ENCODE results near the gene IMPG1. TPM values are rescaled to one million over a fixed set of nuclear protein-coding genes. Genes with fewer than 3 reads are reported as not detected.

The IMPG1 gene
- total RNA-seq, 1 experiment from 2014 or later, result not detected

- no peak for TF ChIP-seq E2F5 (CRISPR knock-in tag; IDR thresholded peaks at IDR 0.05)
- TF ChIP-seq ATF6 (CRISPR knock-in tag; IDR thresholded peaks at IDR 0.05), result no peak
- no peak for TF ChIP-seq NR3C1 (CRISPR knock-in tag; conservative IDR thresholded peaks at IDR 0.05; ENCODE audit: low read depth)
- TF ChIP-seq AFF4 (CRISPR knock-in tag; IDR thresholded peaks at IDR 0.05; ENCODE audit: borderline replicate concordance), result no peak
- TF ChIP-seq CREB1 (CRISPR knock-in tag; IDR thresholded peaks at IDR 0.05), result no peak
- no peak for TF ChIP-seq MAX (CRISPR knock-in tag; IDR thresholded peaks at IDR 0.05)
- no peak for TF ChIP-seq ATF1 (CRISPR knock-in tag; IDR thresholded peaks at IDR 0.05)
- TF ChIP-seq RORB (CRISPR knock-in tag; IDR thresholded peaks at IDR 0.05), result no peak
- no peak for TF ChIP-seq NFE2L1 (CRISPR knock-in tag; IDR thresholded peaks at IDR 0.05)
Measured at GRCh38 chr6:76003686-76004085, 68.8 kb downstream of the IMPG1 start (continued).

GRCh38 chr6:76003113-76003512, 69.3 kb downstream of the IMPG1 start:
- POLR2A ChIA-PET, result no interaction called here
- H3K27ac Mint-ChIP-seq, result no peak overlapping the region
- no peaks in the 10 kb centered on the region for H3K36me3 Mint-ChIP-seq
- H3K27me3 Mint-ChIP-seq (ENCODE audit: low read depth), result no peaks in the 10 kb centered on the region; the same call in 1 of the 2 replicates
- CTCF ChIA-PET, result no interaction called here
- no peak for ATAC-seq
- TF ChIP-seq TP53 (CRISPR knock-in tag; IDR thresholded peaks at IDR 0.05), result no peak
- TF ChIP-seq ZSCAN18 (CRISPR knock-in tag; IDR thresholded peaks at IDR 0.05), result no peak
- TF ChIP-seq STAT6 (CRISPR knock-in tag; conservative IDR thresholded peaks at IDR 0.05; ENCODE audit: low read depth), result no peak
- no peak for TF ChIP-seq GABPB1 (CRISPR knock-in tag; IDR thresholded peaks at IDR 0.05)
- no peak overlapping the region for H3K4me3 Mint-ChIP-seq
- no peaks in the 10 kb centered on the region for H3K9me3 Mint-ChIP-seq
- DNase-seq (ENCODE audit: low spot score), result no peak
- 0 out of 2 replicates have a peak, but pooled peaks cover 4% of the 10 kb centered on the region for H3K4me1 Mint-ChIP-seq
